HL-60 (cell line): ENCODE measurements around the gene CADM4.

Experiments used
- DNase-seq, 2 experiments: peaks; one replicate each; pipeline ENCODE4 v3.0.0-alpha.2; 2010 to 2020; ENCODE audit warnings: low read depth in 1 of 2, low spot score in 1 of 2
- H3K27ac ChIP-seq: fragments of 250-450 bp; sonication (Bioruptor Pico); replicated peaks from 2 replicates; pipeline ENCODE4 v1.5.1; 2020; ENCODE audit warnings: mild to moderate bottlenecking, moderate library complexity
- H3K27me3 ChIP-seq: fragments of 250-450 bp; sonication (Bioruptor Pico); 2 replicates; pipeline ENCODE4 v1.5.1; 2021; ENCODE audit warnings: mild to moderate bottlenecking, moderate library complexity; ENCODE audit not compliant: insufficient read depth, poor library complexity, severe bottlenecking
- H3K4me3 ChIP-seq: replicated peaks from 2 replicates; pipeline ENCODE4 v1.5.1; 2011; ENCODE audit warnings: mild to moderate bottlenecking, control low read depth, low read length; ENCODE audit not compliant: insufficient read depth
- GABPA ChIP-seq: IDR thresholded peaks from 2 replicates; pipeline ENCODE4 v1.6.1; 2012; ENCODE audit warnings: low read depth
- POLR2AphosphoS5 ChIP-seq: IDR thresholded peaks from 2 replicates; pipeline ENCODE4 v1.6.1; 2012; ENCODE audit warnings: low read depth
- SPI1 ChIP-seq: IDR thresholded peaks from 2 replicates; pipeline ENCODE4 v1.6.1; 2012; ENCODE audit warnings: low read depth, mild to moderate bottlenecking, borderline replicate concordance
- TF ChIP-seq, protein P1 (sequence below): IDR thresholded peaks from 2 replicates; pipeline ENCODE4 v1.6.1; 2012; ENCODE audit warnings: low read depth; ENCODE audit not compliant: insufficient replicate concordance
- TF ChIP-seq, protein P2 (sequence below): IDR thresholded peaks from one replicate; pipeline ENCODE4 v1.5.1; 2011; ENCODE audit warnings: low read length, control low read depth, inconsistent platforms; ENCODE audit not compliant: insufficient read depth

The CADM4 gene

GRCh38 chr19:43575955-43576878 lies 63.4 kb downstream of the CADM4 start:
- Histone ChIP-seq H3K27me3 (no peaks in the 10 kb centered on the region), H3K4me3 (peak overlapping the region; percentile 5), H3K27ac (peak overlapping the region; percentile 79)
- no peak for DNase-seq
- TF ChIP-seq, protein P1, sequence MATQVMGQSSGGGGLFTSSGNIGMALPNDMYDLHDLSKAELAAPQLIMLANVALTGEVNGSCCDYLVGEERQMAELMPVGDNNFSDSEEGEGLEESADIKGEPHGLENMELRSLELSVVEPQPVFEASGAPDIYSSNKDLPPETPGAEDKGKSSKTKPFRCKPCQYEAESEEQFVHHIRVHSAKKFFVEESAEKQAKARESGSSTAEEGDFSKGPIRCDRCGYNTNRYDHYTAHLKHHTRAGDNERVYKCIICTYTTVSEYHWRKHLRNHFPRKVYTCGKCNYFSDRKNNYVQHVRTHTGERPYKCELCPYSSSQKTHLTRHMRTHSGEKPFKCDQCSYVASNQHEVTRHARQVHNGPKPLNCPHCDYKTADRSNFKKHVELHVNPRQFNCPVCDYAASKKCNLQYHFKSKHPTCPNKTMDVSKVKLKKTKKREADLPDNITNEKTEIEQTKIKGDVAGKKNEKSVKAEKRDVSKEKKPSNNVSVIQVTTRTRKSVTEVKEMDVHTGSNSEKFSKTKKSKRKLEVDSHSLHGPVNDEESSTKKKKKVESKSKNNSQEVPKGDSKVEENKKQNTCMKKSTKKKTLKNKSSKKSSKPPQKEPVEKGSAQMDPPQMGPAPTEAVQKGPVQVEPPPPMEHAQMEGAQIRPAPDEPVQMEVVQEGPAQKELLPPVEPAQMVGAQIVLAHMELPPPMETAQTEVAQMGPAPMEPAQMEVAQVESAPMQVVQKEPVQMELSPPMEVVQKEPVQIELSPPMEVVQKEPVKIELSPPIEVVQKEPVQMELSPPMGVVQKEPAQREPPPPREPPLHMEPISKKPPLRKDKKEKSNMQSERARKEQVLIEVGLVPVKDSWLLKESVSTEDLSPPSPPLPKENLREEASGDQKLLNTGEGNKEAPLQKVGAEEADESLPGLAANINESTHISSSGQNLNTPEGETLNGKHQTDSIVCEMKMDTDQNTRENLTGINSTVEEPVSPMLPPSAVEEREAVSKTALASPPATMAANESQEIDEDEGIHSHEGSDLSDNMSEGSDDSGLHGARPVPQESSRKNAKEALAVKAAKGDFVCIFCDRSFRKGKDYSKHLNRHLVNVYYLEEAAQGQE = no peak
- TF ChIP-seq GABPA = no peak
- TF ChIP-seq, protein P2, sequence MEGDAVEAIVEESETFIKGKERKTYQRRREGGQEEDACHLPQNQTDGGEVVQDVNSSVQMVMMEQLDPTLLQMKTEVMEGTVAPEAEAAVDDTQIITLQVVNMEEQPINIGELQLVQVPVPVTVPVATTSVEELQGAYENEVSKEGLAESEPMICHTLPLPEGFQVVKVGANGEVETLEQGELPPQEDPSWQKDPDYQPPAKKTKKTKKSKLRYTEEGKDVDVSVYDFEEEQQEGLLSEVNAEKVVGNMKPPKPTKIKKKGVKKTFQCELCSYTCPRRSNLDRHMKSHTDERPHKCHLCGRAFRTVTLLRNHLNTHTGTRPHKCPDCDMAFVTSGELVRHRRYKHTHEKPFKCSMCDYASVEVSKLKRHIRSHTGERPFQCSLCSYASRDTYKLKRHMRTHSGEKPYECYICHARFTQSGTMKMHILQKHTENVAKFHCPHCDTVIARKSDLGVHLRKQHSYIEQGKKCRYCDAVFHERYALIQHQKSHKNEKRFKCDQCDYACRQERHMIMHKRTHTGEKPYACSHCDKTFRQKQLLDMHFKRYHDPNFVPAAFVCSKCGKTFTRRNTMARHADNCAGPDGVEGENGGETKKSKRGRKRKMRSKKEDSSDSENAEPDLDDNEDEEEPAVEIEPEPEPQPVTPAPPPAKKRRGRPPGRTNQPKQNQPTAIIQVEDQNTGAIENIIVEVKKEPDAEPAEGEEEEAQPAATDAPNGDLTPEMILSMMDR = no peak
- no peak for TF ChIP-seq SPI1
- no peak for TF ChIP-seq POLR2AphosphoS5

GRCh38 chr19:43575156-43575950 lies 64.3 kb downstream of the CADM4 start, which contains the start of the genes PINLYP and XRCC1:
PINLYP (plus strand) TSS chr19:43575801; CDS start chr19:43577192, 1,391 bp downstream.
XRCC1 (minus strand) TSS chr19:43575527; CDS start chr19:43575458, 69 bp downstream.
- no peak for TF ChIP-seq GABPA
- TF ChIP-seq POLR2AphosphoS5 = peak; percentile 42; the same call in 1 of the 2 replicates
- Histone ChIP-seq H3K27me3 (no peaks in the 10 kb centered on the region), H3K27ac (peak within 1 kb of the TSS; percentile 79), H3K4me3 (peak within 1 kb of the TSS; percentile 75)
- DNase-seq = peak; percentile 96 to 98

GRCh38 chr19:43574424-43575155 lies 65.1 kb downstream of the CADM4 start:
- TF ChIP-seq GABPA (no peak), SPI1 (no peak), POLR2AphosphoS5 (no peak)
- TF ChIP-seq, protein P1 = no peak
- TF ChIP-seq, protein P2 = no peak
- H3K27me3 ChIP-seq = no peaks in the 10 kb centered on the region
- peak overlapping the region; percentile 75 for H3K4me3 ChIP-seq
- DNase-seq = no peak
- H3K27ac ChIP-seq = peak overlapping the region; percentile 79
